Loucy (cell line): ENCODE measurements around the gene PDE4D.

ENCODE experiments used
- H2AFZ ChIP-seq: fragments of 200-600 bp; sonication (generic); 2 replicates; pipeline ENCODE4 v1.6.0; 2016; ENCODE audit warnings: antibody characterized with exemption, mild to moderate bottlenecking, low read length, moderate library complexity
- H3F3A ChIP-seq: fragments of 200-600 bp; 2 replicates; pipeline ENCODE4 v1.6.0; 2016; ENCODE audit warnings: antibody characterized with exemption, low read depth, mild to moderate bottlenecking
- H3K27me3 ChIP-seq: fragments of 200-600 bp; sonication (generic); 2 replicates; pipeline ENCODE4 v1.6.1; 2014; ENCODE audit warnings: low read length, mild to moderate bottlenecking; ENCODE audit not compliant: insufficient read depth, poor library complexity, severe bottlenecking
- H3K36me3 ChIP-seq: fragments of 200-600 bp; sonication (generic); 2 replicates; pipeline ENCODE4 v1.6.1; 2016; ENCODE audit warnings: low read length; ENCODE audit not compliant: insufficient read depth
- H3K4me1 ChIP-seq: fragments of 200-600 bp; sonication (generic); 2 replicates; pipeline ENCODE4 v1.5.1; 2014; ENCODE audit warnings: low read length, mild to moderate bottlenecking; ENCODE audit not compliant: insufficient read depth, poor library complexity, severe bottlenecking
- H3K4me2 ChIP-seq: fragments of 200-600 bp; sonication (generic); 2 replicates; pipeline ENCODE4 v1.6.0; 2014; ENCODE audit warnings: antibody characterized with exemption, low read length, low read depth, mild to moderate bottlenecking; ENCODE audit not compliant: poor library complexity, severe bottlenecking
- H3K4me3 ChIP-seq: fragments of 200-600 bp; sonication (generic); 2 replicates; pipeline ENCODE4 v1.5.1; 2014; ENCODE audit warnings: low read length, mild to moderate bottlenecking, mixed read lengths; ENCODE audit not compliant: poor library complexity, severe bottlenecking
- H3K79me2 ChIP-seq: fragments of 200-600 bp; sonication (generic); 2 replicates; pipeline ENCODE4 v1.6.1; 2014; ENCODE audit warnings: low read length; ENCODE audit not compliant: insufficient read depth
- H3K9ac ChIP-seq: fragments of 200-600 bp; sonication (generic); 2 replicates; pipeline ENCODE4 v1.6.0; 2014; ENCODE audit warnings: mild to moderate bottlenecking, low read depth, low read length, moderate library complexity; ENCODE audit not compliant: poor library complexity, severe bottlenecking
- H3K9me2 ChIP-seq: fragments of 200-600 bp; sonication (generic); replicated peaks from 2 replicates; pipeline ENCODE4 v1.6.1; 2016; ENCODE audit warnings: low read depth, low read length, mixed read lengths
- H3K9me3 ChIP-seq: fragments of 200-600 bp; sonication (generic); 2 replicates; pipeline ENCODE4 v1.6.1; 2014; ENCODE audit warnings: mild to moderate bottlenecking, antibody characterized with exemption, low read length, low read depth; ENCODE audit not compliant: insufficient read depth
- H4K20me1 ChIP-seq: fragments of 200-600 bp; sonication (generic); 2 replicates; pipeline ENCODE4 v1.6.0; 2014; ENCODE audit warnings: antibody characterized with exemption, low read length, mild to moderate bottlenecking; ENCODE audit not compliant: insufficient read depth, poor library complexity, severe bottlenecking
- EZH2phosphoT487 ChIP-seq: fragments of 200-600 bp; IDR thresholded peaks from 2 replicates; pipeline ENCODE4 v1.6.1; 2018; ENCODE audit warnings: antibody characterized with exemption, mild to moderate bottlenecking, moderate library complexity, borderline replicate concordance
- TF ChIP-seq, protein P1 (sequence below): fragments of 200-600 bp; sonication (generic); conservative IDR thresholded peaks from 2 replicates; pipeline ENCODE4 v1.5.1; 2014; ENCODE audit warnings: mild to moderate bottlenecking, antibody characterized with exemption, low read length

PDE4D gene

DNA sequence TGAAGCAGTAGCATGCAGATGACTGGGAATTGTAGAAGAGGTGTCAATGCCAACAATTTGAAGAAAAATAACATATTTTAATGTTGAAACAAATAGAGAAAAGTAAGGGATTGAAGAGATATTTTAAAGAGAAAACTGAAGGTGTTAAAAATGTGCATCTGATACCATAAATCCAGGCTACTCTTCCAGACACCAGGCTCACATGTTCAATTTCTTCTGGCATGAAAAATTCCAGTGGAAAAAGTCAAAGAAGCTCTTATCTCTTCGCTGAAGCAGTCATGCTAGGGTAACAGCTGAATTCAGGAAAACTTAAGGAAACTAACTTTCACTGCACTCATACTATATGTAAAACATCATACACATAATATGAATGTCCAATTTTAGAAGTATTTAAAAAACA lies 335.0 kb downstream of the PDE4D start:
- Histone ChIP-seq H3K4me1 (peaks cover 17% of the 10 kb centered on the region), H3K9ac (no peak overlapping the region), H3K9me3 (no peaks in the 10 kb centered on the region), H3F3A (no peaks in the 10 kb centered on the region), H3K9me2 (no peaks in the 10 kb centered on the region), H3K4me2 (no peak overlapping the region), H3K27me3 (no peaks in the 10 kb centered on the region), H3K4me3 (no peak overlapping the region), H3K79me2 (no peaks in the 10 kb centered on the region), H3K36me3 (no peaks in the 10 kb centered on the region), H2AFZ (no peak overlapping the region), H4K20me1 (no peaks in the 10 kb centered on the region)
- TF ChIP-seq, protein P1, sequence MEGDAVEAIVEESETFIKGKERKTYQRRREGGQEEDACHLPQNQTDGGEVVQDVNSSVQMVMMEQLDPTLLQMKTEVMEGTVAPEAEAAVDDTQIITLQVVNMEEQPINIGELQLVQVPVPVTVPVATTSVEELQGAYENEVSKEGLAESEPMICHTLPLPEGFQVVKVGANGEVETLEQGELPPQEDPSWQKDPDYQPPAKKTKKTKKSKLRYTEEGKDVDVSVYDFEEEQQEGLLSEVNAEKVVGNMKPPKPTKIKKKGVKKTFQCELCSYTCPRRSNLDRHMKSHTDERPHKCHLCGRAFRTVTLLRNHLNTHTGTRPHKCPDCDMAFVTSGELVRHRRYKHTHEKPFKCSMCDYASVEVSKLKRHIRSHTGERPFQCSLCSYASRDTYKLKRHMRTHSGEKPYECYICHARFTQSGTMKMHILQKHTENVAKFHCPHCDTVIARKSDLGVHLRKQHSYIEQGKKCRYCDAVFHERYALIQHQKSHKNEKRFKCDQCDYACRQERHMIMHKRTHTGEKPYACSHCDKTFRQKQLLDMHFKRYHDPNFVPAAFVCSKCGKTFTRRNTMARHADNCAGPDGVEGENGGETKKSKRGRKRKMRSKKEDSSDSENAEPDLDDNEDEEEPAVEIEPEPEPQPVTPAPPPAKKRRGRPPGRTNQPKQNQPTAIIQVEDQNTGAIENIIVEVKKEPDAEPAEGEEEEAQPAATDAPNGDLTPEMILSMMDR, result no peak
- TF ChIP-seq EZH2phosphoT487, result no peak

DNA sequence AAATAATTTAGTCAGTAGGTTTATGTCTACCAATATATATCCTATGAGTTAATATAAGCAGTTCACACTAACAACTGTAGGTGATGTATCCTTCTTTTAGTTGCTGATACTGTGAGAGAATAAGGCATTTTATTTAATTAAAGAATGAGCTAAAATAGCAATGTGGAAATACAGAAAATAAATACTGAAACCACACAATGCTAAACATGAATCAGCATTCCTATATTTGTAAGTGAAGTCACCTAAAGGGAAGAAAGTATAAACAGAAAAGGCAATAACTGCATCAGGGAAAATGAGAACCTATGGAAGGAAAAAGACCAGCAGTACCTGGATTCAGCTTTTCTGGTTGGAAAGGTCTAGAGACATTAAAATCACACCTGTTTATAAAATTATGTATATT lies 336.0 kb downstream of the PDE4D start:
- Histone ChIP-seq H3K9me2 (no peaks in the 10 kb centered on the region), H4K20me1 (no peaks in the 10 kb centered on the region), H3K4me2 (no peak overlapping the region), H3K9me3 (no peaks in the 10 kb centered on the region), H3K9ac (no peak overlapping the region), H3K4me1 (peaks cover 8% of the 10 kb centered on the region), H3F3A (no peaks in the 10 kb centered on the region), H3K36me3 (no peaks in the 10 kb centered on the region), H3K79me2 (no peaks in the 10 kb centered on the region), H3K27me3 (no peaks in the 10 kb centered on the region), H3K4me3 (no peak overlapping the region), H2AFZ (no peak overlapping the region)
- no peak for TF ChIP-seq EZH2phosphoT487
- TF ChIP-seq, protein P1, result no peak

DNA sequence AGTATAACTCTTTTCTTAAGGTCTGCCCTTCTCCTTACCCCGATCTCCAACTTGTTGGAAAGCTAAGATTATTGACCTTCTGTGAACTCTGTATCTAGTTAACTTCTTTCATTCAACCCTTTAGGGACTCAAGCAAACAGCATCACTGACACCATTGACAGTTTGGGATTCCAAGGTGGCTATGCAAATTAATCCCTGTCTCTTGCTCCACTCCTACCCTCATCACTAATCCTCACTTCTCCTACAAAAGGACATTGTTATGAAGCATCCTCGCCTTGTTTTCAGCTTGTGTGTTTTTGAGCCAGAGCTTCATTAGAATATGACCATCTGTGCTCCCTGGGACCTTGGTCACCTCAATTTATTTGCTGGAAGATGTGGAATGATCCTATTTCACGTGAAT lies 337.9 kb downstream of the PDE4D start:
- peaks cover 3% of the 10 kb centered on the region for H3K4me1 ChIP-seq
- H3K4me3 ChIP-seq, result no peak overlapping the region
- H2AFZ ChIP-seq, result no peak overlapping the region
- TF ChIP-seq, protein P1, result no peak
- no peak for TF ChIP-seq EZH2phosphoT487
- no peak overlapping the region for H3K4me2 ChIP-seq
- H3K9me2 ChIP-seq, result no peaks in the 10 kb centered on the region
- H3F3A ChIP-seq, result no peaks in the 10 kb centered on the region
- no peaks in the 10 kb centered on the region for H3K27me3 ChIP-seq
- H3K9ac ChIP-seq, result no peak overlapping the region
- H4K20me1 ChIP-seq, result no peaks in the 10 kb centered on the region
- H3K9me3 ChIP-seq, result no peaks in the 10 kb centered on the region
- no peaks in the 10 kb centered on the region for H3K36me3 ChIP-seq
- no peaks in the 10 kb centered on the region for H3K79me2 ChIP-seq
